ENCODE data around the gene IL17D. TPM values are rescaled to one million over a fixed set of nuclear protein-coding genes. Genes with fewer than 3 reads are reported as not detected.

The IL17D gene
- total and polyA plus RNA-seq, 2 experiments from 2014 or later = 3.7 to 11.0 TPM

- H2AFZ ChIP-seq = no peak overlapping the region
- no peak overlapping the region for H3K4me3 ChIP-seq
- no peak for TF ChIP-seq EZH2phosphoT487 (IDR thresholded peaks at IDR 0.05; ENCODE audit: low read depth, severe bottlenecking, unreplicated experiment)
- TF ChIP-seq EZH2 (IDR thresholded peaks at IDR 0.05; ENCODE audit: borderline replicate concordance) = no peak
- no peak for TF ChIP-seq CTCF (IDR thresholded peaks at IDR 0.05; ENCODE audit: poor library complexity)
- H3K4me2 ChIP-seq = no peak overlapping the region
- H3K36me3 ChIP-seq (replicated peaks; ENCODE audit: insufficient read depth, low read depth) = no peaks in the 10 kb centered on the region
- H3K9me2 ChIP-seq (replicated peaks; ENCODE audit: insufficient read depth) = no peaks in the 10 kb centered on the region
- no peaks in the 10 kb centered on the region for H3K9me3 ChIP-seq (ENCODE audit: low read depth)
- no peak for DNase-seq (ENCODE audit: low spot score)
- 61% methylated on average over 15 of the region's 15 CpGs for WGBS (ENCODE audit: low lambda C conversion rate, missing lambda C conversion rate)
- H4K20me1 ChIP-seq (ENCODE audit: insufficient read depth, poor library complexity, severe bottlenecking) = no peaks in the 10 kb centered on the region
- peaks cover 10% of the 10 kb centered on the region for H3K4me1 ChIP-seq (ENCODE audit: insufficient read depth)
- no peaks in the 10 kb centered on the region for H3K79me2 ChIP-seq
- H3K27me3 ChIP-seq = peaks cover 3% of the 10 kb centered on the region
- no peak overlapping the region for H3K27ac ChIP-seq
Observed at GRCh38 chr13:20716951-20717350, 13.5 kb downstream of the IL17D start.

- no peak for DNase-seq (ENCODE audit: low spot score)
- Histone ChIP-seq H4K20me1 (ENCODE audit: insufficient read depth, poor library complexity, severe bottlenecking) (no peaks in the 10 kb centered on the region), H3K27me3 (peaks cover 9% of the 10 kb centered on the region), H3K4me1 (ENCODE audit: insufficient read depth) (peaks cover 7% of the 10 kb centered on the region), H3K9me3 (ENCODE audit: low read depth) (no peaks in the 10 kb centered on the region), H3K9me2 (replicated peaks; ENCODE audit: insufficient read depth) (no peaks in the 10 kb centered on the region), H3K4me2 (no peak overlapping the region), H3K36me3 (replicated peaks; ENCODE audit: insufficient read depth, low read depth) (no peaks in the 10 kb centered on the region), H3K27ac (no peak overlapping the region), H2AFZ (no peak overlapping the region), H3K79me2 (no peaks in the 10 kb centered on the region), H3K4me3 (no peak overlapping the region)
- 94% methylated on average over 42 of the region's 44 CpGs for WGBS (ENCODE audit: low lambda C conversion rate, missing lambda C conversion rate)
- TF ChIP-seq EZH2 (IDR thresholded peaks at IDR 0.05; ENCODE audit: borderline replicate concordance) (no peak), EZH2phosphoT487 (IDR thresholded peaks at IDR 0.05; ENCODE audit: low read depth, severe bottlenecking, unreplicated experiment) (no peak), CTCF (IDR thresholded peaks at IDR 0.05; ENCODE audit: poor library complexity) (no peak)
Observed at GRCh38 chr13:20717581-20718542, 14.4 kb downstream of the IL17D start.

GRCh38 chr13:20718958-20719566 is 15.6 kb downstream of the IL17D start:
- 99% methylated on average over 12 of the region's 12 CpGs for WGBS (ENCODE audit: low lambda C conversion rate, missing lambda C conversion rate)
- Histone ChIP-seq H3K4me1 (ENCODE audit: insufficient read depth) (peaks cover 6% of the 10 kb centered on the region), H3K9me2 (replicated peaks; ENCODE audit: insufficient read depth) (no peaks in the 10 kb centered on the region), H4K20me1 (ENCODE audit: insufficient read depth, poor library complexity, severe bottlenecking) (no peaks in the 10 kb centered on the region), H3K27me3 (peaks cover 10% of the 10 kb centered on the region), H3K36me3 (replicated peaks; ENCODE audit: insufficient read depth, low read depth) (no peaks in the 10 kb centered on the region), H3K79me2 (no peaks in the 10 kb centered on the region), H3K4me3 (no peak overlapping the region), H2AFZ (no peak overlapping the region), H3K9me3 (ENCODE audit: low read depth) (no peaks in the 10 kb centered on the region), H3K27ac (no peak overlapping the region), H3K4me2 (no peak overlapping the region)
- TF ChIP-seq EZH2 (IDR thresholded peaks at IDR 0.05; ENCODE audit: borderline replicate concordance) (no peak), EZH2phosphoT487 (IDR thresholded peaks at IDR 0.05; ENCODE audit: low read depth, severe bottlenecking, unreplicated experiment) (no peak), CTCF (IDR thresholded peaks at IDR 0.05; ENCODE audit: poor library complexity) (no peak)
- DNase-seq (ENCODE audit: low spot score) = no peak

Measured in hepatocyte (in vitro differentiated cells).